Activated T-helper 1 cell treated with anti-CD3 and anti-CD28 coated beads, Interleukin-12 subunit alpha, Interleukin-12 subunit beta, Interleukin-2, Interleukin-4 antibody, amounts not matched to agents 30 ng/mL and 10 ng/mL and 1 ng/mL, durations not matched to agents 14 hours and 24 hours and 36 hours (primary cell): ENCODE data around the gene SPACA4. TPM values are rescaled to one million over a fixed set of nuclear protein-coding genes. Genes with fewer than 3 reads are reported as not detected.

Experiments used
- DNase-seq: peaks from one replicate; pipeline ENCODE4 v3.0.0; 2021; ENCODE audit warnings: low spot score
- H3K27ac Mint-ChIP-seq: one replicate; pipeline ENCODE4 v1.8.0; 2021; ENCODE audit warnings: mild to moderate bottlenecking, mixed read lengths
- H3K27me3 Mint-ChIP-seq: one replicate; pipeline ENCODE4 v1.8.0; 2022; ENCODE audit warnings: mild to moderate bottlenecking, moderate library complexity, mixed read lengths; ENCODE audit not compliant: insufficient read depth
- H3K36me3 Mint-ChIP-seq: one replicate; pipeline ENCODE4 v1.8.0; 2021; ENCODE audit warnings: low read depth, mixed read lengths
- H3K4me1 Mint-ChIP-seq: one replicate; pipeline ENCODE4 v1.8.0; 2021; ENCODE audit warnings: low read depth, mixed read lengths
- H3K4me3 Mint-ChIP-seq: one replicate; pipeline ENCODE4 v1.8.0; 2021; ENCODE audit warnings: mild to moderate bottlenecking, moderate library complexity, mixed read lengths
- H3K9me3 Mint-ChIP-seq: one replicate; pipeline ENCODE4 v1.8.0; 2021; ENCODE audit warnings: mixed read lengths
- intact Hi-C: fragments of 100-400 bp; cut with micrococcal nuclease; formaldehyde crosslinking; loops from one replicate; pipeline ENCODE4 v1.15.1; 2024
- total RNA-seq: library from RNA; stranded (reverse); gene quantifications from 2 replicates; pipeline ENCODE4 v1.2.3, GENCODE V29; 2022

Gene SPACA4
- total RNA-seq, 1 donor from 2014 or later = not detected

GRCh38 chr19:48644839-48645619, 38.5 kb downstream of the SPACA4 start:
- Mint-ChIP-seq H3K9me3 (no peaks in the 10 kb centered on the region), H3K36me3 (no peaks in the 10 kb centered on the region), H3K27me3 (peaks cover 6% of the 10 kb centered on the region), H3K4me3 (peak overlapping the region; percentile 87), H3K27ac (peak overlapping the region; percentile 18), H3K4me1 (peaks cover 22% of the 10 kb centered on the region)
- peak; percentile 61 for DNase-seq
- intact Hi-C loops = loop anchor here (1.0 to 5.0 kb wide), 4 partner anchors 76 to 322 kb away; partner anchors contain the start of gene FTL

GRCh38 chr19:48645620-48646000, 39.1 kb downstream of the SPACA4 start:
- peaks cover 6% of the 10 kb centered on the region for H3K27me3 Mint-ChIP-seq
- peaks cover 22% of the 10 kb centered on the region for H3K4me1 Mint-ChIP-seq
- H3K36me3 Mint-ChIP-seq = no peaks in the 10 kb centered on the region
- H3K9me3 Mint-ChIP-seq = no peaks in the 10 kb centered on the region
- no peak for DNase-seq
- H3K4me3 Mint-ChIP-seq = peak overlapping the region; percentile 87
- peak overlapping the region; percentile 88 for H3K27ac Mint-ChIP-seq
- intact Hi-C loops = loop anchor here (1.0 to 5.0 kb wide), 4 partner anchors 75 to 322 kb away; partner anchors contain the start of gene FTL

- Mint-ChIP-seq H3K9me3 (no peaks in the 10 kb centered on the region), H3K27ac (peak within 1 kb of the TSS; percentile 88), H3K4me3 (peak within 1 kb of the TSS; percentile 87), H3K27me3 (peaks cover 6% of the 10 kb centered on the region), H3K36me3 (no peaks in the 10 kb centered on the region), H3K4me1 (peaks cover 22% of the 10 kb centered on the region)
- intact Hi-C loops = loop anchor here (1.0 to 5.0 kb wide), 8 partner anchors 8 to 321 kb away; partner anchors contain the start of gene FTL
- DNase-seq = peak; percentile 88
Measured at GRCh38 chr19:48646001-48646721, 39.6 kb downstream of the SPACA4 start, which contains the start of gene CA11. Gene CA11, minus strand, starts transcription at chr19:48646187. Its CDS starts 555 bp downstream, at chr19:48645632.

GRCh38 chr19:48646722-48647216, 40.2 kb downstream of the SPACA4 start:
- no peak for DNase-seq
- peak overlapping the region; percentile 35 for H3K27ac Mint-ChIP-seq
- H3K36me3 Mint-ChIP-seq = no peaks in the 10 kb centered on the region
- H3K4me1 Mint-ChIP-seq = peaks cover 22% of the 10 kb centered on the region
- no peaks in the 10 kb centered on the region for H3K9me3 Mint-ChIP-seq
- H3K4me3 Mint-ChIP-seq = peak overlapping the region; percentile 24
- intact Hi-C loops = loop anchor here (1.0 to 5.0 kb wide), 8 partner anchors 8 to 321 kb away; partner anchors contain the start of gene FTL
- peaks cover 3% of the 10 kb centered on the region for H3K27me3 Mint-ChIP-seq

- peak overlapping the region; percentile 3 for H3K4me3 Mint-ChIP-seq
- no peaks in the 10 kb centered on the region for H3K36me3 Mint-ChIP-seq
- intact Hi-C loops = loop anchor here (5.0 kb wide), 1 partner anchor 319 kb away; the partner anchor contains the start of gene FTL
- H3K9me3 Mint-ChIP-seq = no peaks in the 10 kb centered on the region
- no peak for DNase-seq
- peak overlapping the region; percentile 10 for H3K27ac Mint-ChIP-seq
- H3K4me1 Mint-ChIP-seq = peaks cover 22% of the 10 kb centered on the region
- no peaks in the 10 kb centered on the region for H3K27me3 Mint-ChIP-seq
Measured at GRCh38 chr19:48648134-48648533, 41.6 kb downstream of the SPACA4 start.

GRCh38 chr19:48650974-48651682, 44.6 kb downstream of the SPACA4 start:
- H3K4me3 Mint-ChIP-seq = no peak overlapping the region
- no peaks in the 10 kb centered on the region for H3K36me3 Mint-ChIP-seq
- no peak overlapping the region for H3K27ac Mint-ChIP-seq
- DNase-seq = no peak
- intact Hi-C loops = no loop called here
- H3K4me1 Mint-ChIP-seq = peaks cover 15% of the 10 kb centered on the region
- H3K27me3 Mint-ChIP-seq = no peaks in the 10 kb centered on the region
- H3K9me3 Mint-ChIP-seq = no peaks in the 10 kb centered on the region

GRCh38 chr19:48651683-48652048, 45.1 kb downstream of the SPACA4 start:
- Mint-ChIP-seq H3K27ac (no peak overlapping the region), H3K27me3 (no peaks in the 10 kb centered on the region), H3K4me1 (peaks cover 12% of the 10 kb centered on the region), H3K36me3 (no peaks in the 10 kb centered on the region), H3K9me3 (no peaks in the 10 kb centered on the region), H3K4me3 (no peak overlapping the region)
- intact Hi-C loops = no loop called here
- DNase-seq = no peak

GRCh38 chr19:48654299-48655059, 47.9 kb downstream of the SPACA4 start:
- Mint-ChIP-seq H3K4me1 (no peaks in the 10 kb centered on the region), H3K27me3 (peaks cover 5% of the 10 kb centered on the region), H3K27ac (no peak overlapping the region), H3K9me3 (no peaks in the 10 kb centered on the region), H3K36me3 (no peaks in the 10 kb centered on the region), H3K4me3 (no peak overlapping the region)
- intact Hi-C loops = no loop called here
- no peak for DNase-seq

- Mint-ChIP-seq H3K9me3 (no peaks in the 10 kb centered on the region), H3K4me1 (peaks cover 9% of the 10 kb centered on the region), H3K36me3 (no peaks in the 10 kb centered on the region), H3K27me3 (peaks cover 5% of the 10 kb centered on the region), H3K4me3 (no peak overlapping the region), H3K27ac (no peak overlapping the region)
- intact Hi-C loops = no loop called here
- no peak for DNase-seq
Measured at GRCh38 chr19:48656840-48657474, 50.4 kb downstream of the SPACA4 start.
